GM23338 (cell line): Measurements from ENCODE around the gene PGAM5. TPM values are rescaled to one million over a fixed set of nuclear protein-coding genes. Genes with fewer than 3 reads are reported as not detected.
A peak's percentile ranks its signal among the peaks of the same experiment; 100 is the strongest.

Source experiments
- ATAC-seq: fragments of 200-7000 bp; cut with Tn5 transposase; 3 replicates; pipeline ENCODE4 v1.9.1; 2020
- DNase-seq: peaks from one replicate; pipeline ENCODE4 v3.0.0-alpha.2; 2015; ENCODE audit warnings: low spot score
- H2AFZ ChIP-seq: fragments of 200-600 bp; sonication (generic); 2 replicates; pipeline ENCODE4 v1.8.0; 2016; ENCODE audit warnings: antibody characterized with exemption, mild to moderate bottlenecking, moderate library complexity
- H3F3A ChIP-seq: fragments of 200-600 bp; sonication (generic); replicated peaks from 2 replicates; pipeline ENCODE4 v1.8.0; 2017; ENCODE audit warnings: antibody characterized with exemption, mixed run types, low read depth
- H3K27ac ChIP-seq: fragments of 200-600 bp; sonication (generic); 2 replicates; pipeline ENCODE4 v1.6.1; 2016; ENCODE audit warnings: low read depth
- H3K27me3 ChIP-seq: fragments of 200-600 bp; sonication (generic); 2 replicates; pipeline ENCODE4 v1.8.0; 2016; ENCODE audit warnings: mild to moderate bottlenecking, mixed run types, moderate library complexity; ENCODE audit not compliant: insufficient read depth
- H3K36me3 ChIP-seq: fragments of 200-600 bp; sonication (generic); 2 replicates; pipeline ENCODE4 v1.8.0; 2016; ENCODE audit warnings: mild to moderate bottlenecking; ENCODE audit not compliant: insufficient read depth
- H3K4me1 ChIP-seq: fragments of 200-600 bp; sonication (generic); 2 replicates; pipeline ENCODE4 v1.8.0; 2016; ENCODE audit warnings: mild to moderate bottlenecking, moderate library complexity; ENCODE audit not compliant: insufficient read depth
- H3K4me2 ChIP-seq: fragments of 200-600 bp; sonication (generic); 2 replicates; pipeline ENCODE4 v1.7.1; 2017; ENCODE audit warnings: mixed run types
- H3K4me3 ChIP-seq: fragments of 200-600 bp; sonication (generic); 2 replicates; pipeline ENCODE4 v1.6.1; 2016; ENCODE audit warnings: mixed run types
- H3K79me2 ChIP-seq: fragments of 200-600 bp; sonication (generic); replicated peaks from 2 replicates; pipeline ENCODE4 v1.8.0; 2017; ENCODE audit warnings: mild to moderate bottlenecking; ENCODE audit not compliant: insufficient read depth
- H3K9me2 ChIP-seq: fragments of 200-600 bp; sonication (generic); 2 replicates; pipeline ENCODE4 v1.8.0; 2017; ENCODE audit not compliant: insufficient read depth
- H4K20me1 ChIP-seq: fragments of 200-600 bp; sonication (generic); replicated peaks from 2 replicates; pipeline ENCODE4 v1.8.0; 2017; ENCODE audit warnings: mild to moderate bottlenecking; ENCODE audit not compliant: insufficient read depth
- H3K27ac Mint-ChIP-seq: 2 replicates; pipeline ENCODE4 v1.8.0; 2020; ENCODE audit warnings: inconsistent platforms, mild to moderate bottlenecking, moderate library complexity, mixed read lengths
- H3K27me3 Mint-ChIP-seq: 3 replicates; pipeline ENCODE4 v1.8.0; 2022; ENCODE audit warnings: low read depth, mild to moderate bottlenecking, moderate library complexity, mixed read lengths, inconsistent platforms; ENCODE audit not compliant: insufficient read depth, poor library complexity
- H3K36me3 Mint-ChIP-seq: 3 replicates; pipeline ENCODE4 v1.8.0; 2021; ENCODE audit warnings: low read depth, mild to moderate bottlenecking, inconsistent platforms, moderate library complexity, mixed read lengths
- H3K4me1 Mint-ChIP-seq: 3 replicates; pipeline ENCODE4 v1.8.0; 2020; ENCODE audit warnings: mild to moderate bottlenecking, inconsistent platforms, mixed read lengths
- H3K4me3 Mint-ChIP-seq: 3 replicates; pipeline ENCODE4 v1.8.0; 2021; ENCODE audit warnings: moderate library complexity, mild to moderate bottlenecking, inconsistent platforms, mixed read lengths
- H3K9me3 Mint-ChIP-seq: 3 replicates; pipeline ENCODE4 v1.8.0; 2020; ENCODE audit warnings: moderate library complexity, mild to moderate bottlenecking, inconsistent platforms, mixed read lengths
- CREB1 ChIP-seq: fragments of 250-450 bp; sonication (Bioruptor Pico); IDR thresholded peaks from 2 replicates; pipeline ENCODE4 v1.5.0; 2020; ENCODE audit warnings: low read depth, mild to moderate bottlenecking, moderate library complexity
- CTCF ChIP-seq, 2 experiments: fragments of 200-600 bp in 1 of 2; sonication (generic) in 1 of 2; conservative IDR thresholded peaks; 2 replicates each; pipeline versions ENCODE4 v1.5.1 to v1.6.1; 2016 to 2017; ENCODE audit warnings: antibody characterized with exemption in 2 of 2, low read depth in 2 of 2, mild to moderate bottlenecking in 2 of 2, moderate library complexity in 1 of 2
- ETS1 ChIP-seq: IDR thresholded peaks from 2 replicates; pipeline ENCODE4 v1.6.1; 2016; ENCODE audit warnings: antibody characterized with exemption
- EZH2 ChIP-seq: fragments of 200-600 bp; sonication (generic); IDR thresholded peaks from one replicate; pipeline ENCODE4 v1.8.0; 2017; ENCODE audit warnings: antibody characterized with exemption, mild to moderate bottlenecking, low read depth; ENCODE audit not compliant: unreplicated experiment
- EZH2phosphoT487 ChIP-seq: fragments of 200-600 bp; sonication (generic); IDR thresholded peaks from one replicate; pipeline ENCODE4 v1.8.1; 2018; ENCODE audit warnings: antibody characterized with exemption; ENCODE audit not compliant: unreplicated experiment
- JUNB ChIP-seq: IDR thresholded peaks from one replicate; pipeline ENCODE4 v1.6.1; 2016; ENCODE audit warnings: antibody characterized with exemption; ENCODE audit not compliant: unreplicated experiment
- NANOG ChIP-seq: IDR thresholded peaks from 2 replicates; pipeline ENCODE4 v1.6.1; 2016; ENCODE audit warnings: antibody characterized with exemption, borderline replicate concordance
- POLR2AphosphoS5 ChIP-seq: IDR thresholded peaks from 2 replicates; pipeline ENCODE4 v1.6.1; 2016; ENCODE audit warnings: antibody characterized with exemption, low read depth
- REST ChIP-seq: IDR thresholded peaks from one replicate; pipeline ENCODE4 v1.6.1; 2018; ENCODE audit warnings: antibody characterized with exemption; ENCODE audit not compliant: unreplicated experiment
- STAT1 ChIP-seq: IDR thresholded peaks from one replicate; pipeline ENCODE4 v1.6.1; 2016; ENCODE audit warnings: antibody characterized with exemption; ENCODE audit not compliant: unreplicated experiment
- ZNF114 ChIP-seq: fragments of 250-450 bp; sonication (Bioruptor Pico); IDR thresholded peaks from 2 replicates; pipeline ENCODE4 v1.5.0; 2020; ENCODE audit warnings: mild to moderate bottlenecking, moderate library complexity
- ZNF331 ChIP-seq: fragments of 250-450 bp; sonication (Bioruptor Pico); IDR thresholded peaks from 2 replicates; pipeline ENCODE4 v1.5.0; 2020; ENCODE audit warnings: low read depth, mild to moderate bottlenecking, moderate library complexity
- ZNF462 ChIP-seq: fragments of 250-450 bp; sonication (Bioruptor Pico); IDR thresholded peaks from 2 replicates; pipeline ENCODE4 v1.5.0; 2020; ENCODE audit warnings: mild to moderate bottlenecking, moderate library complexity
- polyA plus RNA-seq: library from polyadenylated mRNA; unstranded; fragments of >200 nt; fragmentation: Nextera tagmentation; extraction: Ambion mirVana; gene quantifications from 2 replicates; pipeline ENCODE4 v1.2.1, GENCODE V29; 2016
- total RNA-seq: library from RNA; depleted of rRNA; stranded (reverse); fragments of >200 nt; shearing (Covaris generic); gene quantifications from 2 replicates; pipeline ENCODE4 v1.2.3, GENCODE V29; 2014

Gene PGAM5
- total and polyA plus RNA-seq, 2 experiments from 2014 or later, result 31.1 to 108 TPM

- DNase-seq (peak; percentile 45), ATAC-seq (peak; percentile 34)
- peaks cover 7% of the 10 kb centered on the region; the same call in 1 of the 2 replicates for H3K36me3 ChIP-seq
- H3K27ac ChIP-seq, result no peak overlapping the region
- H3K27me3 Mint-ChIP-seq, result peaks cover 15% of the 10 kb centered on the region
- TF ChIP-seq CTCF (conservative IDR thresholded peaks at IDR 0.05; ENCODE audit: low read depth in 2 of 2) (no peak), JUNB (no peak), REST (no peak), CREB1 (CRISPR knock-in tag) (no peak), ZNF462 (no peak), EZH2 (no peak), NANOG (no peak), STAT1 (no peak), EZH2phosphoT487 (no peak), ETS1 (no peak), POLR2AphosphoS5 (no peak), ZNF114 (CRISPR knock-in tag) (no peak), ZNF331 (CRISPR knock-in tag) (no peak)
- no peak overlapping the region for H3K4me3 Mint-ChIP-seq
- no peak overlapping the region for H3K4me2 ChIP-seq
- H3K79me2 ChIP-seq, result peaks cover 30% of the 10 kb centered on the region
- peaks cover 31% of the 10 kb centered on the region for H3F3A ChIP-seq
- H3K4me3 ChIP-seq, result no peak overlapping the region
- peaks cover 77% of the 10 kb centered on the region for H3K36me3 Mint-ChIP-seq
- H3K9me2 ChIP-seq, result no peaks in the 10 kb centered on the region
- peaks cover 12% of the 10 kb centered on the region for H4K20me1 ChIP-seq
- H3K4me1 Mint-ChIP-seq, result no peaks in the 10 kb centered on the region
- no peak overlapping the region for H3K27ac Mint-ChIP-seq
- H3K27me3 ChIP-seq, result no peaks in the 10 kb centered on the region
- H3K9me3 Mint-ChIP-seq, result no peaks in the 10 kb centered on the region
- H2AFZ ChIP-seq, result no peak overlapping the region
- H3K4me1 ChIP-seq, result no peaks in the 10 kb centered on the region
Measured at GRCh38 chr12:132717531-132718387, 7.1 kb downstream of the PGAM5 start.
